ENCODE results near the gene MUC3A. TPM values are rescaled to one million over a fixed set of nuclear protein-coding genes. Genes with fewer than 3 reads are reported as not detected.

Gene MUC3A
- polyA plus RNA-seq, 3 donors: 0.59 to 1.1 (median 0.97) TPM

DNA sequence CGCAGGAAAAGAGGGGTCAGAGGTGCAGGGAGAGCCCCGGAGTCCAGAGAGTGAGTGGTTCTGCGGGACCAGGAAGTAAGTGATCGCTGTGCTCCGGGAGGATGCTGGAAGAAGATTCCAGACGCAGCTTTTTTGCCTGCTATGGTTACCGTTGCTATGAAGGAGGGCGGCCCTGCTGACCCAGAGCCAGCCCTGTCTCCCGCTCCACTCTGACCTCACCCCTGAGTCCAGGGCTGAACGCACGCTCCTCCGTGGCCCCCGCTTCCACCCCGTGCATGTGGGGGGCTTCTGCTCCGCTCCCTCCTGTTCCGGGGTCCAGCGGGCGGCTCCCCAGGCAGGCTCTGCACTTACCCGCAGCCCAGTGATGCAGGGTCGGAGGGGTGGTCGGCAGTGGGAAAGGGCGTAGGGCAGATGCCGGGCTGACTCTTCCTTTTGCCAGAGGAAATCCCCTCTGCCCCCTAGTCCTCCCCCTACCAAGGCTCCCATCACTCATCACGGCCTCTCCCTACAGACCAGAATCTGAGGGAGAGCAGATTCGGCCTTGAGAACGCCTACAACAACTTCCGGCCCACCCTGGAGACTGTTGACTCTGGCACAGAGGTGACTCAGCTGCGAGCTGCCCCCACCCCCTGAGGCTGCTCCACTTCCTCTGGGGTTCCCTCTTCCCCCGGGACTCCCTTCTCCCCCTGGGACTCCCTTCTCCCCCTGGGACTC, 67.9 kb downstream of the MUC3A start:
- peak; percentile 73 for DNase-seq

Other genes with a start within 250 kb of the MUC3A start
- gene POP7, start 243.4 kb upstream of the MUC3A start, polyA plus RNA-seq (ENCODE audit: insufficient read length in 3 of 3): 10 to 100 TPM; 29.4 to 33.3 (median 32.6) TPM
- under 1 TPM in 2 of 3 donors, not detected in 1; 0.16 to 0.34 TPM for gene EPO, start 229.1 kb upstream of the MUC3A start, polyA plus RNA-seq (ENCODE audit: insufficient read length in 3 of 3)
- gene ZAN, start 215.9 kb upstream of the MUC3A start, polyA plus RNA-seq (ENCODE audit: insufficient read length in 3 of 3): under 1 TPM in 2 of 3 donors, not detected in 1; 0.04 to 0.10 TPM
- 100 to 1,000 TPM in 1 of 3 donors, 10 to 100 TPM in 2; 93.3 to 102 (median 98.9) TPM for gene EPHB4, start 122.0 kb upstream of the MUC3A start, polyA plus RNA-seq (ENCODE audit: insufficient read length in 3 of 3)
- 10 to 100 TPM; 27.1 to 37.7 (median 37.4) TPM for gene SLC12A9, start 96.8 kb upstream of the MUC3A start, polyA plus RNA-seq (ENCODE audit: insufficient read length in 3 of 3)
- 10 to 100 TPM; 87.0 to 96.8 (median 96.6) TPM for gene TRIP6, start 82.1 kb upstream of the MUC3A start, polyA plus RNA-seq (ENCODE audit: insufficient read length in 3 of 3)
- gene SRRT, start 74.4 kb upstream of the MUC3A start, polyA plus RNA-seq (ENCODE audit: insufficient read length in 3 of 3): 100 to 1,000 TPM; 188 to 206 (median 191) TPM
- gene UFSP1, start 59.8 kb upstream of the MUC3A start, polyA plus RNA-seq (ENCODE audit: insufficient read length in 3 of 3): 1 to 10 TPM; 2.4 to 4.1 (median 3.1) TPM
- 1 to 10 TPM; 5.0 to 5.9 (median 5.3) TPM for gene ACHE, start 53.6 kb upstream of the MUC3A start, polyA plus RNA-seq (ENCODE audit: insufficient read length in 3 of 3)
- under 1 TPM; 0.01 to 0.38 (median 0.06) TPM for gene MUC12, start 20.0 kb downstream of the MUC3A start, polyA plus RNA-seq (ENCODE audit: insufficient read length in 3 of 3)
- not detected for gene MUC17, start 70.5 kb downstream of the MUC3A start, polyA plus RNA-seq (ENCODE audit: insufficient read length in 3 of 3)
- gene TRIM56, start 135.9 kb downstream of the MUC3A start, polyA plus RNA-seq (ENCODE audit: insufficient read length in 3 of 3): 10 to 100 TPM; 14.5 to 23.2 (median 21.9) TPM
- gene SERPINE1, start 177.6 kb downstream of the MUC3A start, polyA plus RNA-seq (ENCODE audit: insufficient read length in 3 of 3): 1 to 10 TPM in 2 of 3 donors, under 1 TPM in 1; 0.86 to 1.3 (median 1.2) TPM
- 10 to 100 TPM; 72.6 to 81.6 (median 73.3) TPM for gene AP1S1, start 204.9 kb downstream of the MUC3A start, polyA plus RNA-seq (ENCODE audit: insufficient read length in 3 of 3)
- under 1 TPM; 0.21 to 0.36 (median 0.28) TPM for gene VGF, start 216.0 kb downstream of the MUC3A start, polyA plus RNA-seq (ENCODE audit: insufficient read length in 3 of 3)
- under 1 TPM in 1 of 3 donors, not detected in 2; 0.25 TPM for gene NAT16, start 230.8 kb downstream of the MUC3A start, polyA plus RNA-seq (ENCODE audit: insufficient read length in 3 of 3)